Endodermal cell (in vitro differentiated cells): ENCODE data around the gene ALDH4A1. TPM values are rescaled to one million over a fixed set of nuclear protein-coding genes. Genes with fewer than 3 reads are reported as not detected.

Source experiments
- DNase-seq: peaks from one replicate; pipeline ENCODE4 v3.0.0-alpha.2; 2017
- H3K27ac ChIP-seq: 2 replicates; pipeline ENCODE4 v1.5.1; 2013; ENCODE audit warnings: mild to moderate bottlenecking, low read depth, low read length, moderate library complexity
- H3K27me3 ChIP-seq: 2 replicates; pipeline ENCODE4 v1.6.1; 2013; ENCODE audit warnings: mild to moderate bottlenecking, low read length, moderate library complexity; ENCODE audit not compliant: insufficient read depth, control insufficient read depth, poor library complexity, severe bottlenecking
- H3K36me3 ChIP-seq: 2 replicates; pipeline ENCODE4 v1.7.0; 2013; ENCODE audit warnings: mild to moderate bottlenecking, low read length, moderate library complexity; ENCODE audit not compliant: control insufficient read depth, insufficient read depth
- H3K4me1 ChIP-seq: one replicate; pipeline ENCODE4 v1.7.0; 2013; ENCODE audit warnings: low read length; ENCODE audit not compliant: control insufficient read depth, insufficient read depth
- H3K4me3 ChIP-seq: 2 replicates; pipeline ENCODE4 v1.5.1; 2013; ENCODE audit warnings: mild to moderate bottlenecking, low read length, moderate library complexity
- H3K9ac ChIP-seq: 2 replicates; pipeline ENCODE4 v1.6.1; 2013; ENCODE audit warnings: mild to moderate bottlenecking, low read length, moderate library complexity; ENCODE audit not compliant: poor library complexity, severe bottlenecking; ENCODE audit errors: extremely low read depth
- H3K9me3 ChIP-seq: 2 replicates; pipeline ENCODE4 v1.6.1; 2013; ENCODE audit warnings: mild to moderate bottlenecking, low read length, moderate library complexity; ENCODE audit not compliant: control insufficient read depth
- H3K27ac Mint-ChIP-seq: 2 replicates; pipeline ENCODE4 v1.8.0; 2020; ENCODE audit warnings: mixed read lengths
- H3K27me3 Mint-ChIP-seq: 2 replicates; pipeline ENCODE4 v1.8.0; 2021; ENCODE audit warnings: mild to moderate bottlenecking, mixed read lengths; ENCODE audit not compliant: insufficient read depth
- H3K36me3 Mint-ChIP-seq: 2 replicates; pipeline ENCODE4 v1.8.0; 2020; ENCODE audit warnings: low read depth, mixed read lengths
- H3K4me1 Mint-ChIP-seq: 2 replicates; pipeline ENCODE4 v1.8.0; 2020; ENCODE audit warnings: mixed read lengths
- H3K4me3 Mint-ChIP-seq: 2 replicates; pipeline ENCODE4 v1.8.0; 2020; ENCODE audit warnings: mild to moderate bottlenecking, moderate library complexity, mixed read lengths
- H3K9me3 Mint-ChIP-seq: 2 replicates; pipeline ENCODE4 v1.8.0; 2020; ENCODE audit warnings: mild to moderate bottlenecking, mixed read lengths
- CTCF ChIP-seq: fragments of 200-600 bp; sonication (generic); conservative IDR thresholded peaks from 2 replicates; pipeline ENCODE4 v1.5.0; 2021; ENCODE audit warnings: antibody characterized with exemption, mild to moderate bottlenecking
- WGBS, 2 experiments: methylation state at CpG; one replicate each; pipeline versions ENCODE4 v1.1.5 to v1.1.7; 2013; ENCODE audit warnings: missing lambda C conversion rate in 2 of 2, mixed read lengths in 1 of 2; ENCODE audit not compliant: insufficient coverage in 1 of 2, insufficient read length in 1 of 2; 5-methylcytosine and 5-hydroxymethylcytosine counted together
- total RNA-seq, 2 donors: library from RNA; stranded (reverse); fragmentation: NEBNext Ultra II Directional in 1 of 2; extraction: Animal tissue kit (Norgen Biotek cat#: 25700) in 1 of 2; gene quantifications; 2 replicates in 1 of 2; 3 replicates in 1 of 2; pipeline ENCODE4 v1.2.1, GENCODE V29; 2021

Gene ALDH4A1
- total RNA-seq, 2 donors from 2014 or later, result 7.6 to 18.7 TPM

- DNase-seq, result no peak
- no peak for TF ChIP-seq CTCF
- Mint-ChIP-seq H3K4me3 (no peak overlapping the region), H3K27me3 (peaks cover 1% of the 10 kb centered on the region), H3K27ac (no peak overlapping the region), H3K36me3 (no peaks in the 10 kb centered on the region), H3K9me3 (no peaks in the 10 kb centered on the region), H3K4me1 (no peaks in the 10 kb centered on the region)
- Histone ChIP-seq H3K4me3 (no peak overlapping the region), H3K36me3 (no peaks in the 10 kb centered on the region), H3K27me3 (peaks cover 7% of the 10 kb centered on the region), H3K27ac (no peak overlapping the region), H3K4me1 (no peaks in the 10 kb centered on the region), H3K9me3 (no peaks in the 10 kb centered on the region), H3K9ac (no peak overlapping the region)
- 93 to 94% methylated on average over 13 to 24 of the region's 24 CpGs for WGBS, 2 experiments
Measured at GRCh38 chr1:18881642-18882431, 20.5 kb downstream of the ALDH4A1 start.

- Mint-ChIP-seq H3K27me3 (peaks cover 1% of the 10 kb centered on the region), H3K4me1 (no peaks in the 10 kb centered on the region)
Measured at GRCh38 chr1:18881164-18881563, 21.2 kb downstream of the ALDH4A1 start.

GRCh38 chr1:18880585-18880984 is 21.8 kb downstream of the ALDH4A1 start:
- Histone ChIP-seq H3K27me3 (no peaks in the 10 kb centered on the region), H3K9ac (no peak overlapping the region), H3K9me3 (no peaks in the 10 kb centered on the region), H3K4me1 (no peaks in the 10 kb centered on the region), H3K4me3 (no peak overlapping the region), H3K27ac (no peak overlapping the region), H3K36me3 (no peaks in the 10 kb centered on the region)
- WGBS, 2 experiments, result 88 to 100% methylated on average over 1 of the region's 1 CpG
- no peak for TF ChIP-seq CTCF
- Mint-ChIP-seq H3K4me1 (no peaks in the 10 kb centered on the region), H3K4me3 (no peak overlapping the region), H3K9me3 (no peaks in the 10 kb centered on the region), H3K36me3 (no peaks in the 10 kb centered on the region), H3K27ac (no peak overlapping the region), H3K27me3 (peaks cover 1% of the 10 kb centered on the region)
- DNase-seq, result no peak

More at GRCh38 chr1:18881164-18881563, 21.2 kb downstream of the ALDH4A1 start:
- H3K36me3 ChIP-seq, result no peaks in the 10 kb centered on the region
- Mint-ChIP-seq H3K27ac (no peak overlapping the region), H3K9me3 (no peaks in the 10 kb centered on the region), H3K4me3 (no peak overlapping the region), H3K36me3 (no peaks in the 10 kb centered on the region)
- no peaks in the 10 kb centered on the region for H3K27me3 ChIP-seq
- no peak for DNase-seq
- no peak overlapping the region for H3K9ac ChIP-seq
- no peak overlapping the region for H3K4me3 ChIP-seq
- no peak for TF ChIP-seq CTCF
- WGBS, 2 experiments, result 91 to 95% methylated on average over 2 of the region's 2 CpGs
- no peak overlapping the region for H3K27ac ChIP-seq
- no peaks in the 10 kb centered on the region for H3K4me1 ChIP-seq
- H3K9me3 ChIP-seq, result no peaks in the 10 kb centered on the region
